Gastroesophageal sphincter (tissue), 4 donors: ENCODE measurements around the gene LRP11. TPM values are rescaled to one million over a fixed set of nuclear protein-coding genes. Genes with fewer than 3 reads are reported as not detected.
"Not testable (repeated sequence)": the region's sequence is repeated elsewhere in the genome, so short reads cannot be mapped to it uniquely, and the experiment has no call there.

Experiments used
- ATAC-seq: fragments of 150-250 bp; one replicate; pipeline ENCODE4 v1.9.1; 2016; ENCODE audit warnings: mild to moderate bottlenecking, moderate library complexity
- H3K27ac ChIP-seq, 4 donors: fragments of 200-600 bp; sonication (generic) in 3 of 4; 1 replicate in 3 of 4; 2 replicates in 1 of 4; pipeline ENCODE4 v1.5.1; 2016 to 2019
- H3K27me3 ChIP-seq: fragments of 200-600 bp; sonication (generic); one replicate; pipeline ENCODE4 v1.5.1; 2019
- H3K36me3 ChIP-seq, 2 donors: fragments of 200-600 bp; sonication (generic); one replicate each; pipeline ENCODE4 v1.5.1; 2019; ENCODE audit warnings: control low read depth in 1 of 2
- H3K4me1 ChIP-seq, 3 donors: fragments of 200-600 bp; sonication (generic); 1 replicate in 2 of 3; 2 replicates in 1 of 3; pipeline ENCODE4 v1.5.1; 2016 to 2019; ENCODE audit warnings: control low read depth in 2 of 3
- H3K4me3 ChIP-seq, 2 donors: fragments of 200-600 bp; sonication (generic); one replicate each; pipeline ENCODE4 v1.5.1; 2019; ENCODE audit warnings: mild to moderate bottlenecking in 1 of 2, moderate library complexity in 1 of 2
- H3K9me3 ChIP-seq, 3 donors: fragments of 200-600 bp; sonication (generic); one replicate each; pipeline ENCODE4 v1.5.1; 2017 to 2019; ENCODE audit warnings: control low read depth in 2 of 3
- CTCF ChIP-seq, 4 experiments: fragments of 200-600 bp in 2 of 4; fragments of 450-650 bp in 2 of 4; sonication (generic) in 1 of 4; IDR thresholded peaks; one replicate each; pipeline ENCODE4 v1.5.1; 2017 to 2019; ENCODE audit warnings: antibody characterized with exemption in 4 of 4, mild to moderate bottlenecking in 2 of 4, moderate library complexity in 2 of 4
- EP300 ChIP-seq: sonication (generic); formaldehyde crosslinking; IDR thresholded peaks from one replicate; pipeline ENCODE4 v1.6.1; 2017; ENCODE audit warnings: antibody characterized with exemption, mild to moderate bottlenecking
- POLR2A ChIP-seq, 2 donors: fragments of 450-650 bp; IDR thresholded peaks; one replicate each; pipeline ENCODE4 v1.6.1; 2017; ENCODE audit warnings: antibody characterized with exemption in 2 of 2, mild to moderate bottlenecking in 2 of 2, moderate library complexity in 1 of 2
- POLR2AphosphoS5 ChIP-seq: sonication (generic); formaldehyde crosslinking; IDR thresholded peaks from one replicate; pipeline ENCODE4 v1.6.1; 2017; ENCODE audit warnings: antibody characterized with exemption
- WGBS, 2 donors: methylation state at CpG; one replicate each; pipeline ENCODE4 v1.1.5; 2018; ENCODE audit warnings: low coverage in 1 of 2; 5-methylcytosine and 5-hydroxymethylcytosine counted together
- total RNA-seq, 4 donors: library from RNA; depleted of rRNA; stranded (reverse); fragments of >200 nt; gene quantifications; one replicate each; pipeline ENCODE4 v1.1.0, GENCODE V29; 2016

LRP11 gene
- total RNA-seq, 4 donors from 2014 or later: 17.9 to 33.3 (median 29.6) TPM

GRCh38 chr6:149847939-149848267 lies 16.3 kb downstream of the LRP11 start:
- Histone ChIP-seq H3K9me3 (no peaks in the 10 kb centered on the region), H3K4me1 (peaks cover 0 to 30% (median 2%) of the 10 kb centered on the region in 3 donors), H3K36me3 (peaks cover 0 to 26% of the 10 kb centered on the region in 2 donors), H3K27ac (no peak overlapping the region), H3K27me3 (no peaks in the 10 kb centered on the region), H3K4me3 (no peak overlapping the region)
- ATAC-seq: no peak
- TF ChIP-seq POLR2A (IDR thresholded peaks at IDR 0.05) (no peak), POLR2AphosphoS5 (no peak), EP300 (no peak), CTCF (IDR thresholded peaks at IDR 0.05) (no peak)
- 61 to 67% methylated on average over 2 to 3 of the region's 4 CpGs for WGBS, 2 donors

GRCh38 chr6:149846321-149846720 lies 17.8 kb downstream of the LRP11 start:
- 17 to 46% methylated on average over 2 to 4 of the region's 7 CpGs for WGBS, 2 donors
- H3K9me3 ChIP-seq: no peaks in the 10 kb centered on the region
- peaks cover 0 to 30% (median 2%) of the 10 kb centered on the region in 3 donors for H3K4me1 ChIP-seq
- no peak overlapping the region for H3K4me3 ChIP-seq
- H3K27ac ChIP-seq: no peak overlapping the region
- H3K36me3 ChIP-seq: peaks cover 0 to 26% of the 10 kb centered on the region in 2 donors
- TF ChIP-seq POLR2A (IDR thresholded peaks at IDR 0.05) (no peak), EP300 (no peak), CTCF (IDR thresholded peaks at IDR 0.05) (no peak), POLR2AphosphoS5 (peak; percentile 36)
- no peak for ATAC-seq
- no peaks in the 10 kb centered on the region for H3K27me3 ChIP-seq

- TF ChIP-seq EP300 (no peak), POLR2A (IDR thresholded peaks at IDR 0.05) (no peak), POLR2AphosphoS5 (no peak), CTCF (IDR thresholded peaks at IDR 0.05) (no peak)
- no peak overlapping the region for H3K27ac ChIP-seq
- 88 to 100% methylated on average over 1 of the region's 3 CpGs for WGBS, 2 donors
- no peaks in the 10 kb centered on the region for H3K27me3 ChIP-seq
- H3K36me3 ChIP-seq: peaks cover 0 to 20% of the 10 kb centered on the region in 2 donors
- no peak for ATAC-seq
- no peak overlapping the region for H3K4me3 ChIP-seq
- H3K9me3 ChIP-seq: no peaks in the 10 kb centered on the region
- peaks cover 0 to 36% (median 2%) of the 10 kb centered on the region in 3 donors for H3K4me1 ChIP-seq
These were observed 18.6 kb downstream of the LRP11 start for GRCh38 chr6:149845549-149845948.

GRCh38 chr6:149844480-149844879 lies 19.7 kb downstream of the LRP11 start:
- H3K4me1 ChIP-seq: peaks cover 0 to 39% (median 2%) of the 10 kb centered on the region in 3 donors
- H3K27ac ChIP-seq: no peak overlapping the region
- ATAC-seq: no peak
- H3K27me3 ChIP-seq: no peaks in the 10 kb centered on the region
- H3K9me3 ChIP-seq: no peaks in the 10 kb centered on the region
- H3K36me3 ChIP-seq: peaks cover 0 to 19% of the 10 kb centered on the region in 2 donors
- 82 to 83% methylated on average over 2 of the region's 2 CpGs for WGBS, 2 donors
- TF ChIP-seq CTCF (IDR thresholded peaks at IDR 0.05): no peak
- TF ChIP-seq EP300: no peak
- TF ChIP-seq POLR2AphosphoS5: no peak
- TF ChIP-seq POLR2A (IDR thresholded peaks at IDR 0.05): no peak
- H3K4me3 ChIP-seq: no peak overlapping the region

GRCh38 chr6:149844036-149844435 lies 20.1 kb downstream of the LRP11 start:
- not testable (repeated sequence) for H3K4me3 ChIP-seq, H3K27me3 ChIP-seq, H3K9me3 ChIP-seq, H3K27ac ChIP-seq, ATAC-seq
- 79% methylated on average over 3 of the region's 4 CpGs; no CpG with 5 or more reads in 1 of the 2 donors for WGBS, 2 donors
- peaks cover 0 to 22% of the 10 kb centered on the region in 2 donors for H3K36me3 ChIP-seq
- H3K4me1 ChIP-seq: peaks cover 0 to 39% (median 2%) of the 10 kb centered on the region in 3 donors
